ENCODE data around the gene FLOT1.
A peak's percentile ranks its signal among the peaks of the same experiment; 100 is the strongest.
"Not testable (repeated sequence)": the region's sequence is repeated elsewhere in the genome, so short reads cannot be mapped to it uniquely, and the experiment has no call there.

FLOT1 gene

GRCh38 chr6:30722280-30723112, 20.0 kb downstream of the FLOT1 start:
- peak; percentile 87 for DNase-seq

GRCh38 chr6:30722025-30722279, 20.5 kb downstream of the FLOT1 start:
- not testable (repeated sequence) for DNase-seq

- peak; percentile 92 for DNase-seq
Observed at GRCh38 chr6:30721198-30722024, 21.1 kb downstream of the FLOT1 start.

GRCh38 chr6:30720738-30721197, 21.7 kb downstream of the FLOT1 start:
- DNase-seq, result peak; percentile 82

- peak; percentile 98 for DNase-seq
Observed at GRCh38 chr6:30719791-30720737, 22.4 kb downstream of the FLOT1 start, which contains the start of gene TUBB. Gene TUBB, plus strand, starts transcription at chr6:30720352. Its CDS starts 155 bp downstream, at chr6:30720507.

- no peak for DNase-seq
Observed at GRCh38 chr6:30719356-30719755, 23.1 kb downstream of the FLOT1 start.

GRCh38 chr6:30717845-30718720, 24.4 kb downstream of the FLOT1 start:
- DNase-seq, result not testable (repeated sequence)

- DNase-seq, result peak; percentile 100
Observed at GRCh38 chr6:30717129-30717844, 25.2 kb downstream of the FLOT1 start, which contains the start of gene MDC1. Gene MDC1, minus strand, starts transcription at chr6:30717281. Its CDS starts 2,106 bp downstream, at chr6:30715175.

GRCh38 chr6:30716879-30717128, 25.7 kb downstream of the FLOT1 start:
- DNase-seq, result no peak

- no peak for DNase-seq
Observed at GRCh38 chr6:30714263-30714662, 28.2 kb downstream of the FLOT1 start.

GRCh38 chr6:30712441-30712945, 30.0 kb downstream of the FLOT1 start:
- no peak for DNase-seq

GRCh38 chr6:30711758-30712380, 30.6 kb downstream of the FLOT1 start:
- no peak for DNase-seq

GRCh38 chr6:30709101-30709868, 33.2 kb downstream of the FLOT1 start:
- no peak for DNase-seq

- no peak for DNase-seq
Observed at GRCh38 chr6:30707281-30707850, 35.1 kb downstream of the FLOT1 start.

- DNase-seq, result no peak
Observed at GRCh38 chr6:30705620-30706019, 36.9 kb downstream of the FLOT1 start.

- no peak for DNase-seq
Observed at GRCh38 chr6:30703821-30704220, 38.7 kb downstream of the FLOT1 start.

GRCh38 chr6:30703011-30703410, 39.5 kb downstream of the FLOT1 start:
- no peak for DNase-seq

- no peak for DNase-seq
Observed at GRCh38 chr6:30700340-30700739, 42.1 kb downstream of the FLOT1 start.

- DNase-seq, result no peak
Observed at GRCh38 chr6:30696432-30696831, 46.1 kb downstream of the FLOT1 start.
